CD4-positive, alpha-beta memory T cell (primary cell): ENCODE data around the gene RYR1. TPM values are rescaled to one million over a fixed set of nuclear protein-coding genes. Genes with fewer than 3 reads are reported as not detected.
"Not testable (repeated sequence)": the region's sequence is repeated elsewhere in the genome, so short reads cannot be mapped to it uniquely, and the experiment has no call there.

Experiments
- CTCF ChIA-PET: fragments of 350-600 bp; sonication (Branson Sonifier 250); formaldehyde crosslinking; loops from one replicate; lab custom pipeline; 2021; ENCODE audit warnings: inconsistent platforms; ENCODE audit not compliant: partially characterized antibody; lab: Charles Lee
- POLR2A ChIA-PET: fragments of 350-600 bp; sonication (Branson Sonifier 250); formaldehyde crosslinking; loops from one replicate; lab custom pipeline; 2021; ENCODE audit not compliant: partially characterized antibody; lab: Charles Lee
- DNase-seq, 5 donors: peaks; one replicate each; pipeline versions ENCODE4 v3.0.0 to v3.0.0-alpha.2; 2020 to 2022; ENCODE audit warnings: mixed read lengths in 1 of 5
- H3K27ac ChIP-seq: one replicate; pipeline ENCODE4 v1.7.0; 2013; ENCODE audit warnings: low read depth, low read length
- H3K27me3 ChIP-seq: 2 replicates; pipeline ENCODE4 v1.7.0; 2013; ENCODE audit warnings: mild to moderate bottlenecking, low read length, moderate library complexity; ENCODE audit not compliant: insufficient read depth
- H3K36me3 ChIP-seq: 2 replicates; pipeline ENCODE4 v1.7.0; 2013; ENCODE audit warnings: mild to moderate bottlenecking, low read length, moderate library complexity; ENCODE audit not compliant: insufficient read depth
- H3K4me1 ChIP-seq: 2 replicates; pipeline ENCODE4 v1.7.0; 2013; ENCODE audit warnings: mild to moderate bottlenecking, low read length, moderate library complexity; ENCODE audit not compliant: insufficient read depth
- H3K4me3 ChIP-seq, 2 donors: one replicate each; pipeline ENCODE4 v1.7.0; 2013; ENCODE audit warnings: low read length in 2 of 2, mild to moderate bottlenecking in 1 of 2
- H3K9me3 ChIP-seq, 2 donors: one replicate each; pipeline ENCODE4 v1.7.0; 2013; ENCODE audit warnings: low read length in 2 of 2, control low read depth in 1 of 2; ENCODE audit not compliant: control insufficient read depth in 1 of 2
- H3K27ac Mint-ChIP-seq, 7 donors: one replicate each; pipeline ENCODE4 v1.8.0; 2020 to 2021; ENCODE audit warnings: mixed read lengths in 7 of 7, mild to moderate bottlenecking in 6 of 7, inconsistent platforms in 3 of 7, moderate library complexity in 3 of 7
- H3K27me3 Mint-ChIP-seq, 2 donors: one replicate each; pipeline ENCODE4 v1.8.0; 2020 to 2021; ENCODE audit warnings: mixed read lengths in 2 of 2
- H3K36me3 Mint-ChIP-seq, 2 donors: one replicate each; pipeline ENCODE4 v1.8.0; 2020 to 2021; ENCODE audit warnings: mixed read lengths in 2 of 2, inconsistent platforms in 1 of 2, mild to moderate bottlenecking in 1 of 2
- H3K4me1 Mint-ChIP-seq, 4 donors: one replicate each; pipeline ENCODE4 v1.8.0; 2020 to 2021; ENCODE audit warnings: mixed read lengths in 4 of 4, mild to moderate bottlenecking in 1 of 4
- H3K4me3 Mint-ChIP-seq, 8 donors: one replicate each; pipeline ENCODE4 v1.8.0; 2020 to 2021; ENCODE audit warnings: mixed read lengths in 8 of 8, mild to moderate bottlenecking in 7 of 8, moderate library complexity in 6 of 8, inconsistent platforms in 3 of 8
- H3K9me3 Mint-ChIP-seq, 8 donors: one replicate each; pipeline ENCODE4 v1.8.0; 2020 to 2021; ENCODE audit warnings: mixed read lengths in 8 of 8, mild to moderate bottlenecking in 5 of 8, inconsistent platforms in 3 of 8, moderate library complexity in 1 of 8
- intact Hi-C: fragments of 100-400 bp; cut with micrococcal nuclease; formaldehyde crosslinking; loops from one replicate; pipeline ENCODE4 v1.15.1; 2023
- polyA plus RNA-seq, 2 donors: library from polyadenylated mRNA; unstranded; fragments of 300-500 nt; fragmentation: Illumina TruSeq; gene quantifications; one replicate each; pipeline ENCODE4 v1.2.3, GENCODE V29; 2021
- total RNA-seq, 2 experiments: library from RNA; stranded (reverse); gene quantifications; one replicate each; pipeline ENCODE4 v1.2.3, GENCODE V29; 2021

RYR1 gene
- total and polyA plus RNA-seq, 4 experiments from 2014 or later, result 0.02 to 6.2 (median 2.7) TPM

GRCh38 chr19:38556521-38557174 lies 123.2 kb downstream of the RYR1 start:
- H3K27ac ChIP-seq, result no peak overlapping the region
- H3K9me3 Mint-ChIP-seq, result no peaks in the 10 kb centered on the region
- H3K9me3 ChIP-seq, result no peaks in the 10 kb centered on the region
- H3K4me3 Mint-ChIP-seq, result peak overlapping the region in 7 of 8 donors; percentile 41 to 88 (median 64)
- peak overlapping the region in 4 of 7 donors; percentile 7 to 78 (median 50) for H3K27ac Mint-ChIP-seq
- DNase-seq, result peak in 1 of 5 donors; percentile 30
- peaks cover 57% of the 10 kb centered on the region for H3K4me1 ChIP-seq
- ChIA-PET CTCF (interaction anchor here (0.6 to 2.5 kb wide), 11 partner anchors 9 to 484 kb away, joined by 3 to 18 read pairs (median 4); partner anchors contain the start of genes ACTN4, EIF3K, FAM98C and MAP4K1), POLR2A (interaction anchor here (1.0 to 2.1 kb wide), 4 partner anchors 22 to 78 kb away, joined by 3 to 22 read pairs (median 4); partner anchors contain the start of genes EIF3K and MAP4K1)
- H3K27me3 Mint-ChIP-seq, result peaks cover 0 to 3% of the 10 kb centered on the region in 2 donors
- H3K36me3 ChIP-seq, result no peaks in the 10 kb centered on the region
- no peak overlapping the region for H3K4me3 ChIP-seq
- peaks cover 24 to 58% (median 44%) of the 10 kb centered on the region in 4 donors for H3K4me1 Mint-ChIP-seq
- no peaks in the 10 kb centered on the region for H3K27me3 ChIP-seq
- intact Hi-C loops, result loop anchor here (2.0 to 5.0 kb wide), 3 partner anchors 39 to 81 kb away; partner anchors contain the start of gene EIF3K
- H3K36me3 Mint-ChIP-seq, result no peaks in the 10 kb centered on the region

GRCh38 chr19:38557205-38557799 lies 123.8 kb downstream of the RYR1 start:
- H3K9me3 ChIP-seq, result no peaks in the 10 kb centered on the region
- POLR2A ChIA-PET, result interaction anchor here (0.7 to 2.1 kb wide), 10 partner anchors 18 to 90 kb away, joined by 3 to 22 read pairs (median 4); partner anchors contain the start of genes ACTN4, EIF3K and MAP4K1
- H3K27ac Mint-ChIP-seq, result peak overlapping the region in 6 of 7 donors; percentile 7 to 78 (median 41)
- no peaks in the 10 kb centered on the region for H3K27me3 ChIP-seq
- CTCF ChIA-PET, result interaction anchor here (0.8 to 2.5 kb wide), 11 partner anchors 10 to 113 kb away, joined by 3 to 18 read pairs (median 4); partner anchors contain the start of genes ACTN4, EIF3K and MAP4K1
- no peak overlapping the region for H3K27ac ChIP-seq
- H3K9me3 Mint-ChIP-seq, result no peaks in the 10 kb centered on the region
- peaks cover 27 to 61% (median 48%) of the 10 kb centered on the region in 4 donors for H3K4me1 Mint-ChIP-seq
- no peaks in the 10 kb centered on the region for H3K36me3 Mint-ChIP-seq
- no peak overlapping the region for H3K4me3 ChIP-seq
- intact Hi-C loops, result loop anchor here (2.0 to 5.0 kb wide), 3 partner anchors 40 to 80 kb away; partner anchors contain the start of gene EIF3K
- H3K27me3 Mint-ChIP-seq, result peaks cover 0 to 3% of the 10 kb centered on the region in 2 donors
- DNase-seq, result peak in 4 of 5 donors; percentile 33 to 65 (median 36)
- peaks cover 55% of the 10 kb centered on the region for H3K4me1 ChIP-seq
- H3K36me3 ChIP-seq, result no peaks in the 10 kb centered on the region
- peak overlapping the region in 7 of 8 donors; percentile 40 to 88 (median 63) for H3K4me3 Mint-ChIP-seq

DNA sequence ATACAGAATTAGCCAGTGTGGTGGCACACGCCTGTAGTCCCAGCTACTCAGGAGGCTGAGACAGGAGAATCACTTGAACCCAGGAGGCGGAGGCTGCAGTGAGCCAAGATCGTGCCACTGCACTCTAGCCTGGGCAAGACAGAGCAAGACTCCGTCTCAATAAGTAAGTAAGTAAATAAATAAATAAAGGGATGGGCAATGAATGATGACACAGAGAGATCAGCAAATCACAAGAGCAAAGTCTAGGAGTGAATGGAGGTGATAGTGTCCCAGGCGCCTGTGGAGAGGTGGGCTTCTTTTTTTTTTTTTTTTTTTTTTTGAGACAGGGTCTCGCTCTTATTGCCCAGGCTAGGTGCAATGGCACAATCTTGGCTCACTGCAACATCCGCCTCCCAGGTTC lies 125.4 kb downstream of the RYR1 start:
- Mint-ChIP-seq H3K27ac (peak overlapping the region in 3 of 7 donors; percentile 45 to 68 (median 64)), H3K4me3 (peak overlapping the region in 1 of 8 donors; percentile 79), H3K4me1 (peaks cover 25 to 66% (median 51%) of the 10 kb centered on the region in 4 donors)
- not testable (repeated sequence) for H3K27me3 ChIP-seq, H3K9me3 Mint-ChIP-seq, H3K36me3 ChIP-seq, DNase-seq, H3K4me3 ChIP-seq, H3K9me3 ChIP-seq, H3K36me3 Mint-ChIP-seq, H3K27ac ChIP-seq, H3K27me3 Mint-ChIP-seq
- ChIA-PET POLR2A (interaction anchor here (2.1 kb wide), 1 partner anchor 59 kb away, joined by 22 read pairs; the partner anchor contains the start of genes EIF3K and MAP4K1), CTCF (interaction anchor here (0.7 to 0.8 kb wide), 2 partner anchors 55 to 359 kb away, joined by 3 read pairs; no protein-coding TSS in a partner anchor)
- intact Hi-C loops, result loop anchor here (5.0 kb wide), 2 partner anchors 42 to 78 kb away; no protein-coding TSS in a partner anchor
- H3K4me1 ChIP-seq, result peaks cover 51% of the 10 kb centered on the region

DNA sequence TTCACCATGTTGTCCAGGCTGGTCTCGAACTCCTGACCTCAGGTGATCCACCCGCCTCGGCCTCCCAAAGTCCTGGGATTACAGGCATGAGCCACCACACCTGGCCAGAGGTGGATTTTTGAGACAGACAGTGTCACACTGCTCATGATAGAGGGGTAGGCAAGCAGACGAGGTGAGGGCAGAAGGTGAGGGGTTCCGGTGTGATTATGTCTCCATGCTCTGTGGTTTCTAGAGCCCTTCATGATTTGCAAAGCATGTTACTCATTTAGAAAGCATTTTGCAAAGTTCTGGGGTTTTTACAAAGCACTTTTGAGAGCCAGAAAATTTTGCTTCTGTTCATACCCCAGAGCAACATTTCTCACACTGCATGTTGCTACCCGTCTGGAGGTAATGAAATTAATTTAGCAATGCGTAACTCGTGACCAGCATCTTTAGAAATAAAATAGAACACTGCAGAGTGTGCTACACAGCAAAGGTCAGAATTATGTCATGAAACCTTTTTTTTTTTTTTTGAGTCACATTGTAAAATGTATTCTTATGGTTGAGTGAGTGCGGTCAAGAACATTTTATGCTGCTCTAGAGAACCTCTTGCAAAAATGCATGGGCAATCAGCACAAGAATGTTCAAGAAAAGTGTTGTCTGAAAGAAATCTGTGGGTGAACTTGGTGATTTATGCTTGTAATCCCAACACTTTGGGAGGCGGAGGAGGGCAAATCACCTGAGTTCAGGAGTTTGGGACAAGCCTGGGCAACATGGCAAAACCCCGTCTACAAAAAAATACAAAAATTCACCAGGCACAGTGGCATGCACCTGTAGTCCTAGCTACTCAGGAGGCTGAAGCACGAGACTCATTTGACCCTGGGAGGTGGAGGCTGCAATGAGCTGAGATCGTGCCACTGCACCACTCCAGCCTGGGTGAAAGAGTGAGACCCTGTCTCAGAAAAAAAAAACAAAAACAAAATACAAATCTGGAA lies 126.2 kb downstream of the RYR1 start:
- Histone ChIP-seq H3K27me3 (no peaks in the 10 kb centered on the region), H3K4me1 (peaks cover 43% of the 10 kb centered on the region), H3K36me3 (no peaks in the 10 kb centered on the region), H3K27ac (no peak overlapping the region), H3K9me3 (no peaks in the 10 kb centered on the region), H3K4me3 (peak overlapping the region; percentile 5 to 19)
- H3K4me1 Mint-ChIP-seq, result peaks cover 23 to 63% (median 48%) of the 10 kb centered on the region in 4 donors
- intact Hi-C loops, result loop anchor here (5.0 kb wide), 2 partner anchors 42 to 78 kb away; no protein-coding TSS in a partner anchor
- peak; percentile 44 to 76 (median 47) for DNase-seq
- H3K36me3 Mint-ChIP-seq, result no peaks in the 10 kb centered on the region
- POLR2A ChIA-PET, result interaction anchor here (0.6 kb wide), 1 partner anchor 1211 kb away, joined by 3 read pairs; no protein-coding TSS in a partner anchor
- peak overlapping the region in 6 of 7 donors; percentile 45 to 80 (median 65) for H3K27ac Mint-ChIP-seq
- peaks cover 0 to 3% of the 10 kb centered on the region in 2 donors for H3K27me3 Mint-ChIP-seq
- H3K4me3 Mint-ChIP-seq, result peak overlapping the region in 7 of 8 donors; percentile 11 to 82 (median 50)
- CTCF ChIA-PET, result interaction anchor here (0.7 to 0.8 kb wide), 2 partner anchors 54 to 359 kb away, joined by 3 read pairs; no protein-coding TSS in a partner anchor
- no peaks in the 10 kb centered on the region for H3K9me3 Mint-ChIP-seq

DNA sequence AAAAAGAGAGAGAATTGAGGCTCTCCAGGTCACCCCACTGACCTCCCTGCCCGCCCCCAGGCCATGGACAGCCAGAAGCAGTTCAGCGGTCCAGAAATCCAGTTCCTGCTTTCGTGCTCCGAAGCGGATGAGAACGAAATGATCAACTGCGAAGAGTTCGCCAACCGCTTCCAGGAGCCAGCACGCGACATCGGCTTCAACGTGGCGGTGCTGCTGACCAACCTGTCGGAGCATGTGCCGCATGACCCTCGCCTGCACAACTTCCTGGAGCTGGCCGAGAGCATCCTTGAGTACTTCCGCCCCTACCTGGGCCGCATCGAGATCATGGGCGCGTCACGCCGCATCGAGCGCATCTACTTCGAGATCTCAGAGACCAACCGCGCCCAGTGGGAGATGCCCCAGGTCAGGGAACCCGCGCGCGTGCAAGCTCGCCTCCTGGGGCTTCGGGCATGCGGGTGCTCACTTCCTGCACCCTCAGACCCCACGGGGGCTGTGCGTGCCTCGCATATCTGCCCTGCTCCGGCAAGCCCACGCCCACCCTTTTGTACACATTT lies 127.6 kb downstream of the RYR1 start:
- H3K27ac Mint-ChIP-seq, result no peak overlapping the region
- no peaks in the 10 kb centered on the region for H3K9me3 Mint-ChIP-seq
- ChIA-PET CTCF (interaction anchor here (0.7 to 1.0 kb wide), 2 partner anchors 33 to 58 kb away, joined by 3 to 4 read pairs; partner anchors contain the start of gene EIF3K), POLR2A (interaction anchor here (0.6 kb wide), 2 partner anchors 38 to 83 kb away, joined by 3 read pairs; no protein-coding TSS in a partner anchor)
- H3K4me1 Mint-ChIP-seq, result peaks cover 22 to 58% (median 42%) of the 10 kb centered on the region in 4 donors
- Histone ChIP-seq H3K36me3 (no peaks in the 10 kb centered on the region), H3K4me1 (peaks cover 42% of the 10 kb centered on the region), H3K9me3 (no peaks in the 10 kb centered on the region), H3K27me3 (no peaks in the 10 kb centered on the region), H3K27ac (no peak overlapping the region), H3K4me3 (no peak overlapping the region)
- no peak for DNase-seq
- intact Hi-C loops, result no loop called here
- H3K36me3 Mint-ChIP-seq, result no peaks in the 10 kb centered on the region
- H3K4me3 Mint-ChIP-seq, result peak overlapping the region in 2 of 8 donors; percentile 7 to 76
- no peaks in the 10 kb centered on the region for H3K27me3 Mint-ChIP-seq

GRCh38 chr19:38561658-38562057 lies 128.2 kb downstream of the RYR1 start:
- peak overlapping the region in 3 of 8 donors; percentile 7 to 76 (median 66) for H3K4me3 Mint-ChIP-seq
- no peak for DNase-seq
- Histone ChIP-seq H3K4me3 (no peak overlapping the region), H3K9me3 (no peaks in the 10 kb centered on the region), H3K4me1 (peaks cover 38% of the 10 kb centered on the region), H3K27ac (no peak overlapping the region), H3K27me3 (no peaks in the 10 kb centered on the region), H3K36me3 (no peaks in the 10 kb centered on the region)
- H3K9me3 Mint-ChIP-seq, result no peaks in the 10 kb centered on the region
- intact Hi-C loops, result no loop called here
- no peaks in the 10 kb centered on the region for H3K27me3 Mint-ChIP-seq
- ChIA-PET CTCF (interaction anchor here (0.7 to 2.1 kb wide), 2 partner anchors 32 to 46 kb away, joined by 3 to 7 read pairs; no protein-coding TSS in a partner anchor), POLR2A (no interaction called here)
- no peaks in the 10 kb centered on the region for H3K36me3 Mint-ChIP-seq
- H3K27ac Mint-ChIP-seq, result peak overlapping the region in 2 of 7 donors; percentile 36 to 64
- H3K4me1 Mint-ChIP-seq, result peaks cover 20 to 57% (median 41%) of the 10 kb centered on the region in 4 donors
